Measurements from ENCODE around the gene SLC26A6.

- TF ChIP-seq, protein P1, sequence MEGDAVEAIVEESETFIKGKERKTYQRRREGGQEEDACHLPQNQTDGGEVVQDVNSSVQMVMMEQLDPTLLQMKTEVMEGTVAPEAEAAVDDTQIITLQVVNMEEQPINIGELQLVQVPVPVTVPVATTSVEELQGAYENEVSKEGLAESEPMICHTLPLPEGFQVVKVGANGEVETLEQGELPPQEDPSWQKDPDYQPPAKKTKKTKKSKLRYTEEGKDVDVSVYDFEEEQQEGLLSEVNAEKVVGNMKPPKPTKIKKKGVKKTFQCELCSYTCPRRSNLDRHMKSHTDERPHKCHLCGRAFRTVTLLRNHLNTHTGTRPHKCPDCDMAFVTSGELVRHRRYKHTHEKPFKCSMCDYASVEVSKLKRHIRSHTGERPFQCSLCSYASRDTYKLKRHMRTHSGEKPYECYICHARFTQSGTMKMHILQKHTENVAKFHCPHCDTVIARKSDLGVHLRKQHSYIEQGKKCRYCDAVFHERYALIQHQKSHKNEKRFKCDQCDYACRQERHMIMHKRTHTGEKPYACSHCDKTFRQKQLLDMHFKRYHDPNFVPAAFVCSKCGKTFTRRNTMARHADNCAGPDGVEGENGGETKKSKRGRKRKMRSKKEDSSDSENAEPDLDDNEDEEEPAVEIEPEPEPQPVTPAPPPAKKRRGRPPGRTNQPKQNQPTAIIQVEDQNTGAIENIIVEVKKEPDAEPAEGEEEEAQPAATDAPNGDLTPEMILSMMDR (conservative IDR thresholded peaks at IDR 0.05; ENCODE audit: low read depth, low read length): no peak
- no peak for TF ChIP-seq EZH2 (IDR thresholded peaks at IDR 0.05; ENCODE audit: low read length, unreplicated experiment)
These were observed 10.5 kb downstream of the SLC26A6 start for GRCh38 chr3:48624767-48625166.
